IPS DF 19.7 (cell line): ENCODE data around the gene HERC2.
"Not testable (repeated sequence)": the region's sequence is repeated elsewhere in the genome, so short reads cannot be mapped to it uniquely, and the experiment has no call there.

Experiments
- DNase-seq: peaks from one replicate; pipeline ENCODE4 v3.0.0-alpha.2; 2013; ENCODE audit warnings: low read depth, low spot score

Gene HERC2

DNA sequence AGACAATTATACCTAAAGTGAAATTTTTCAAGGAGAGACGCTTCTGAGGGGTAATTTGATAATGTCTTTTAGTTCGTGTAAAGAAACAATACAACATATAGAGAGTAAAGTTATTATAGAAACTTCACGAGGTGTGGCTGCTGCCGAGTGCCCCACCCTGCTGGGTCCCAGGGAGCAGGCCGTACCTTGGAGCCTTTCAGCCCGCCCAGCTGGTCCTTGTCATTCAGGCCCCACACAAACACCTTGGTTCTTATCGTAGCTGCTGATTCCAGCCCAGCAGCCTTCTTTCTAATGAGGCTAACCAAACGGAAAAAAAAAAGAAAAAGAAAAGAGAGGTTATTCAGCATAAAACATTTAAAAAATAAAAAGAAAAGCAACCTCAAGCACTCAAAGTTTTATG is 139.8 kb downstream of the HERC2 start:
- no peak for DNase-seq

DNA sequence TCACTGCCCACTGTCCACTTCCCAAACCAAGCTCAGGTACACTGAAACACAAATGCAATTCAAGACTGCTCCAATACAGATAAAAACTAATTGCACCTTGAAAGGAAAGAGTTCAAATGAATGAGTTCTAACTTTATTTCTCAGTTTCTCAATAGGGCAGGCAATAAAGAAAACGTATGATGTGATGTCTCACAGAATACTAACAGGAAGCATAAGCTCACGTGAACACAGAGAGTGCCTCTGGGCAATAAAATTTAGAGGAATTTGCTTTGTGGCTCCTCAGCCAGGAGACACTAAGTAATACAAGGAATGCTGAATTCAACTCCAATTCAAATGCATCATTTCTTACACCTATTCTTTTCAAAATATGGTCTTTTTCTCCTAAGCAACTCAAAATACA is 140.6 kb downstream of the HERC2 start:
- DNase-seq = no peak

DNA sequence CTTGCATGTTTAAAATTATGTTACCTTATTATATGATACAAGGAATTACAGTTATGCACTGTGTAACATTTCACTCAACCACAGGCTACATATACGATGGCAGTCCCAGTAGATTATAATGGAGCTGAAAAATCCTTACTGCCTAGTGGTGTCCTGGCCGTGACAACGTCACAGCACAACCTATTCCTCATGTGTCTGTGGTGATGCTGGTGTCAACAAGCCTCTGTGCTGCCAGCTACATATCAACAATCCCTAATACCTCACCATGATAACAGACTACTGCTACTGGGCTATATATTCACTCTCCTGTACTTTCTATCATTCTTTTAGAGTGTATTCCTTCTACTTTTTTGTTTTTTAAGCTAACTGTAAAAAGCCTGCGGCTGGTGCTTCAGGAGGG is 142.7 kb downstream of the HERC2 start:
- no peak for DNase-seq

DNA sequence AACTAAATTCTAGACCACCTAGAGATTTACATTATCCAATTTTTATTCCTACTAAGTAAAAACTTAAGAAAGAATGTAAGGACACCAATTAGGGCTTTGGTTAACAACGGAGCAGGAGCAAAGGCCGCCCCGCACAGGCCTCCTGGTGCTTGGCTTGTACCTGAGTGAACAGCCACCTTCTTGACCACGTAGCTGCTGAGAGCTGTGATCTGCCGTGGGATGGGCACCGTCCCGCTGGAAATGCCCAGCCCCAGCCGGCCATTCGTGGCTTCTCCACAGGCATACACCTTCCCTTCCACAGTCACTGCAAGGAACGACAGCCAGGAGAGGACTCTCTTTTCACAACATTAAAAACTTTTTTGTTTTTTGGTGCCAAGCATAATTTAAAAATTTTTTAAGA is 143.3 kb downstream of the HERC2 start:
- DNase-seq = no peak

DNA sequence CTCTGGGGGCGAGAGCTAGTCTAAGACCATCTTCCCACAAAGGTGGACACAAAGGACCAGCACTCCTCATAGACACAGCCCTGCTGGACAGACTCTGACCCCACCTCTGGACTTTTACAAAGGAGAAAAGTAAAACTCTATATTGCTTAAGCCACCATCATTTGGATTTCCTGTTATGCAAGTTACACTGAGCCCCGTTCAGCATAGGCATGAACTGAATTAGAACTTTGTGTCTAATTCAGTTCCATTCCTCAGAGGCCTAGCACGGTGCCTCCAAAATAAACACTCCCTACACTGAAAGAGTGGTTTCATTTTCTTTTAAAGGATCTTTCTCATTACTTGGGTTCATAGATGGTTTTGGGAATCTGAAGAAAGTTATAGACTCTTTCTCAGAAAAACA is 143.7 kb downstream of the HERC2 start:
- no peak for DNase-seq

DNA sequence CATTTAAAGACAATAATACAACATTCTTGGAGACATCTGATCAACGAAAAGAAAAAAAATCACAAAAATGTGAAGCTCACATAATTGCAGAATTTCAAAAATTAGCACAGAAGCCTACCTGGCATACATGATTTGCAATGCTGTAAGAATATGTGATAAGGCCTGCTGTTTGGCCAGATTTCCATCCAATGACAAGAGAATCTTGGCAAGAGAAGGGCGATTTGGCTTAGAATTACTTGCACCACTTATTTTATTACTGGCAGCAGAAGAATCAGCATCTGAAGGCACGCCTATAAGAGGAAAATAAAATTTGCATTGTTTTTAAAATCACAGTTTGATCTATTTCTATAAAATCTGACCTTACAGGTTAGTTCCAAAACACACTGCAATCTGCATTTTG is 152.6 kb downstream of the HERC2 start:
- no peak for DNase-seq

DNA sequence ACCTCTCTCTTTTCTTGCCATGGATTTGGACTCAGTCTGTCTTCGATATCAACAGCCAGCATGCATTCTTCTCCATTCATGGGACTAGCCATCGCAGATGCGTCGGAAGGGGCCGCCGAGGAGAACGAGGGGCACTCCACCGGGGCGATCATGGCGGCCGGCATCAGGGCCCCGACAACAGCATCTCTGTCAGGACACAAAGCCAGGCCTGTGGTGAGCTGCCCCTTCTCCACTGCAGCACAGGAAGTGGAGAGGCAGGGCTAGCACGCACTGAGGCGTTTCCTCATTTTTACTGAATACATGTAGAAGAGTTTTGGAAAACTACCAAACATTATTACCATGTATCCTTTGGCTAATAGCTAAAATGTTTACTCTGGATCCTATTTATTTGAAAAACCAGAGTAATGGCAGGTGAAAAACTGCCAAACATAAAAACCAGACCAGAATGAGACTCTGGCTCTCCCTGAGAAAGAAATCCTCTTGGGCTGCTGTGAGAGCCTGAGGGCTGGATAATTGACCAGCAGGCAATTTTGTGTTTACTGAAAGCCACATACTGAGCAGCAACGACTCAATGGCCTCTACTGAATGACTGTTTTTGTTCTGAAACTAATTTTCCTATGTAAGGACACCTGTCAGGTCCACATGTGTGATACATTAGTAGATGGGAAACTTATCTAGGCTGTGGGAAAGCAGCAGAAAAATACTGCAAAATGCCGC is 153.4 kb downstream of the HERC2 start:
- DNase-seq = not testable (repeated sequence)

DNA sequence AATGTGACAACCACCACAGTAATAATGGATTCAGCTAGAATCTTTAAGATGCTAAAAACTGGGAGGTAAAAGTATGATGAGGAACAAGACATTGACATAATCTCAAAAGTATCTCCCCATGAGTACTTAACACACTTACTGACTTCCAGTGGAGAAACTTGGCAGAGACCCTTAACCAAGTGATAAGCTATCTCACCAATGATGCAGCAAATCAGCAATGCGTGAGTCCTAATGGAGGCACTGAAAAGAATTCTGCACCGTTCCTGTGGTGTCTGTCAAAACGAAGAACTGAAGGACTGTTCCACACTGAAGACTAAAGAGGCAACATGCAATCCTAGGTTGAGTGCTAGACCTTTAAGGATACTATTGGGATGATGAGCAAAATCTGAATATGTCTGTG is 154.9 kb downstream of the HERC2 start:
- no peak for DNase-seq

DNA sequence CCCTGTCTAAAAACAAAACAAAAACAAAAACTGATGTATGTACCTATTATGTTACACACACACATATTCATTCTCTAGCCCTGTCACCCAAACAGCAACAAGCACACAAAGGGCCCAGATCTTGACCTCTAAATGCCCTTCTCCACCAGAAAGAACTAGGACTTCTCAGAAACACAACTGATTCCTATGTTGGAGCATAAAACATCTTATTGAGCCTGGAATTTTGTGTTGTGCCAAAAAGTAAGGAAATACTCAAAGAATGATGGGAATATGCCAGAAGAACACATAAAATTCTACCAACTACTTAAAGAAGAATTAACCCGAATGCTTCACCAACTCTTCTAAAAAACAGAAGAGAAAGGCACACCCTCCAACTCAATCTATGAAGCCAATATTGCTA is 156.2 kb downstream of the HERC2 start:
- no peak for DNase-seq

DNA sequence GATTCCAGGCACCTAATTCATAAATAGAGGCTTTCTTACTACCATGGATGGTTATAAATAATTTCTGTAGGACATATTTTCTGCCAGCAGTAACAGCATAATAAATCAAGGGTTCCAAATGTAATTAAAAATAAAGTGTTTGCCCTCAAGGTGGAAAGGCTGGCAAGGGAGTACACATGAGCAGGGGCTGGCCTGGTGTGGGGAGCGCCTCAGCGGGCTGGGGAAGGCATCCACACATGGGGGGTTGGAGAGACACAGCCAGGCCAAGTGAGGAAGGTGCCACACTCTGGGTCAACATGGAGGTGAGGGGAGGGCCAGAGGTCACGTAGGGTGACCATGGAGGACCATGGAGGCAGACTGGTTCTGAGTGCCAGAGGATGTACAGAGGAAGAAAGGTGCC is 157.1 kb downstream of the HERC2 start:
- DNase-seq = no peak

DNA sequence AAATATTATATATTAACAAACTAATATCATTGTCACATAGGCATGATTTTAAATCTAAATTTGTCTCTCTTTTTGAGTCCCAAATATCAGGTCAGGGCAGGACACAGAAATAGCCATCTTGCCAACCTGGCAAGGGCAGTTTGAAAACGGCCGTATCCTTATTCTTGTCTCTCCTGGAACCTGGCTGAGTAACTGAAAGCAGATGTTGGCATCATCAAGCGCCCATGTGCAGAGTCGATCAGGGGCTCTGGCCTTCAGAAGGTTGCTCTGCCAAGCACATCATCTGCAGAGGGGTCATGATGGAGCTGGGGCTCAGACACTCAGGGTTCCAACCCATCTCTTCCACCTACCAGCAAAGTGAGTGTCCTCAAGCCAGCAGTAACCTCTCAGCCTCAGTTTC is 167.7 kb downstream of the HERC2 start:
- no peak for DNase-seq

DNA sequence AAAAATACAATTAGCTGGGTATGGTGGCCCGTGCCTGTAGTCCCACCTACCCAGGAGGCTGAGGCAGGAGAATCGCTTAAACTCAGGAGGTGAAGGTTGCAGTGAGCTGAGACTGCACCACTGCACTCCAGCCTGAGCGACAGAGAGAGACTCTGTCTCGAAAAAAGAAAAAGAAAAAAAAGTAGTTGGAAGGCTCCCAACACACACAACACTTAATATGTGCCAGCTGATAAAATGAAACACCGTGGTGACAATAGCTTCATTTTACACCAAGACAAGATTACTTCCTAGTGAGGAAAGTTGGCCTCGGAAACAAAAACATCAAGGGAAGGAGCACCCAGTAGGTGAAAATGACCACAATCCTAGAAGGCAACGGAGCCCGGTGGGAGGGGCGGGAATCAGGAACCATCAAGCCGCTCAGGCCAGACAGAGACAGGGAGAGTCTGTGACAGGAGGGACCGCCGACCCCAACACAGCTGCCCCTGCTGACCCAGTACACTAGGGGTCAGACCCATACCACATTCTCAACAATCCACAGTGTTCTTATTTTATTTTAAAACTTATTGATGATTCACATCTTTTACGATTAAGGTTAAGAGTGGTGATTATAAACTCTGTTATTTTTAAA is 168.4 kb downstream of the HERC2 start:
- DNase-seq = no peak

DNA sequence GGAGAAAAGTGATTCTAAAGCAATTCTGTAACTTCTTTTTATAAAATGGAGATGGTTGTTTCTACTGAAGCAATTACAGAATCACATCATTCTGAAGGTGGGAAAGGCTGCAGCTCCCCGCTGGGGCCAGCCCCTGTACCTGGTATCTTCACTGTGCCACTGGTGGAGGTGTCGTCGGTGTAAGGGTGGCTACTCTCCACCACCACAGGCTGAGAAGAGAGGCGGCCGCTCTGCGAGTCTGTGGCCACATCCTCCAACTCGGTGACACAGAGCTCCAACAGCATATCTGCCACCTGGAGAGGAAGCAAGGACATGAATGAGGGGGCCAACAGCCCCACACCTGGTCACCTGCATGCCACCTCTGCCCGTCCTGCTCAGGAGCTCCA is 169.4 kb downstream of the HERC2 start:
- not testable (repeated sequence) for DNase-seq

DNA sequence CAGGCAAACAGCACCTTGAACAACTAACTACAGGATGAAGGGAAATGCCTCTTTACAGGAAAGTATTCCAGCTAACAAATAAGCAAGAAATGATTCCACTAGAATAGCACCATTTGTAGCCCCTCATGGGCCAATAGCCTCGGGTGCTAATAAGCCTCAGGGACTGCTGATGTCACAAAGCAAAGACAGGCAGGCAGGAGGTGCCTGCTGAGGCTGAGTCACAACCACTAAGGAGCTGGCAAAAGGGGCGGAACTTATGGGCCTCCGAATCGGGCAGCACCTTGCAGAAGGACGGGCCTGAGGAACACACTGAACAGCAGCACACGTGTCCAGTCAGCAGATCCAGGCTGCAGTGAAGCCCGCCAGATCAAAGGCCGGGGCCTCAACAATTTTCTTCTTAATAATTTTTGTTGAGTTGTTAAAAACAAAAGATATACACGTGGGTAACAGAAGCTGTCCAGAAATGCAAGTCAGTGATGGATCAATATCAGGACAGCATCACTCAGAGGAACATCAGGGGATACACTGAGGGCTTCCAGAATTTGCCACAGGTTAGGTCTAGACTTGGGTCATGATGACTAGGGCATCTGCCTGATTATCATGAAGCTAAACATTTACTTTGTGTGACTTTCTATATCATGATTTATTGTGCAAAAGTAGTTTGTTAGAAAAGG is 170.0 kb downstream of the HERC2 start:
- DNase-seq = not testable (repeated sequence)

DNA sequence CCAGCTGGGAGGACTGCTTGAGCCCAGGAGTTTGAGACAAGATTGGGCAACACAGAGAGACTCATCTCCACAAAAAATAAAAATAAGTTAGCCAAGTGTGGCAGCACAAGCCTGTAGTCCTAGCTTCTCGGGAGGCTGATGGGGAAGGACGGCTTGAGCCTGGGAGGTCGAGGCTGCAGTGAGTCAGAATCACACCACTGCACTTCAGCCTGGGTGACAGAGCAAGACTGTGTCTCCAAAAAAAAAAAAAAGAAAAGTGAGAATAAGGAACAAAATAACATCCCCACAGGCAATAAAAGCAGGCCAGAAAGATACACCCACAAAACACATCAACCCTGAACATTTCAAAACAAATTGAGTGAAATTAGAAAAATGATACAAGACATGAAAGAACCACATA is 174.2 kb downstream of the HERC2 start:
- no peak for DNase-seq

DNA sequence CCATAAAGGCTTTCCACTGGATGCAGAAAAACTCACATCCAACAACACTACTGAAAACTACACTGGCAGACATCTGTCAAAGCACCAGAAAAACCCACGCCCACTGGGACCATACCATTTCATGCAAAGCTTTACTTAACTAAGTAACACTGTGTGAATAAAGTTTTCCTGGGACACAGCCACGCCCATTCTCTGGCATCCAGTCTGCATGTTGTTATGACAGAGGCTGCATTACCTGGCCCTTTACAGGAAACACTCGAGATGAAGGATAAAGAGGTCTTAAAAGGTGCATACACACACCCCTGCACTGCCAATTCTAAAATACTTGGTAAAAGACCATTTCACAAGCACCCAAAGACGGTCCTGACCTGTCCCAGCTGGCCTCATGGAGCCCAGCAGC is 176.6 kb downstream of the HERC2 start:
- not testable (repeated sequence) for DNase-seq

DNA sequence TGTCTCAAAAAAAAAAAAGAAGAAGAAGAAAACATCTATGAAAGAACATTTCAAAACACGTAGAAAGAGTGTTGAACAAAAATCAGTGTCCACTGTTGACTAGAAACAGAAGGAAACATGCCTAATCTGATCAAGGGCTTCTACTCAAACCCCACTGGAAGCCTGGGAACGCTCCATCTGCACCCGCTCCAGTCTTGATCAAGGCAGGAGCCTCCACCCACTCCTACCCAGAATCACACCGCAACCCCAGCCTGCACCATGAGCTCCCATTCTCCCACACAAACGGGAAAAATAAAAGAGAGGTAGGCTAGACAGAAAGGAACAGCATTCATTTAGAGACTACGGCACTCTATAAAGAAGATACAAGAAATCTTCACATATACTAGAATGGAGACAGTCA is 181.9 kb downstream of the HERC2 start:
- DNase-seq = no peak

DNA sequence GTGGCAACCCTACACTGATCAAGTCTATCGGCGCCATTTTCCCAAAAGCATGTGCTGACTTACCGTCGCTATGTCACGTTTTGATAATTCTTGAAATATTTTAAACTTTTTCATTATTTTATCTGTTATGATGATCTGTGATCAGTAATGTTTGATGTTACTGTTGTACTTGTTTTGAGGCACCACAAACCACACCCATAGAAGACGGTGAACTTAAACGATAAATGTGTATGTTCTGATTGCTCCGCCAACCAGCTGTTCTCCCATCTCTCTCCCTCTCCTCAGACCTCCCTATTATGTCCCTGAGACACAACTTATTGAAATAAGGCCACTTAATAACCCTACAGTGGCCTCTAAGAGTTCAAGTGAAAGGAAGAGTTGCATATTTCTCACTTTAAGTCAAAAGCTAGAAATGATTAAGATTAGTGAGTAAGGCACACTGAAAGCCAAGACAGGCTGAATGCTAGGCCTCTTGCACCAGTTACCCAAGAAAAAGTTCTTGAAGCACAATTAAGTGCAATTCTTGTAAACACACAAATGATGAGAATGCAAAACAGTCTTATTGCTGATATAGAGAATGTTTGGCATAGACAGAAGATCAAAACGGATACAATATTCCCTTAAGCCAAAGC is 184.5 kb downstream of the HERC2 start:
- not testable (repeated sequence) for DNase-seq

DNA sequence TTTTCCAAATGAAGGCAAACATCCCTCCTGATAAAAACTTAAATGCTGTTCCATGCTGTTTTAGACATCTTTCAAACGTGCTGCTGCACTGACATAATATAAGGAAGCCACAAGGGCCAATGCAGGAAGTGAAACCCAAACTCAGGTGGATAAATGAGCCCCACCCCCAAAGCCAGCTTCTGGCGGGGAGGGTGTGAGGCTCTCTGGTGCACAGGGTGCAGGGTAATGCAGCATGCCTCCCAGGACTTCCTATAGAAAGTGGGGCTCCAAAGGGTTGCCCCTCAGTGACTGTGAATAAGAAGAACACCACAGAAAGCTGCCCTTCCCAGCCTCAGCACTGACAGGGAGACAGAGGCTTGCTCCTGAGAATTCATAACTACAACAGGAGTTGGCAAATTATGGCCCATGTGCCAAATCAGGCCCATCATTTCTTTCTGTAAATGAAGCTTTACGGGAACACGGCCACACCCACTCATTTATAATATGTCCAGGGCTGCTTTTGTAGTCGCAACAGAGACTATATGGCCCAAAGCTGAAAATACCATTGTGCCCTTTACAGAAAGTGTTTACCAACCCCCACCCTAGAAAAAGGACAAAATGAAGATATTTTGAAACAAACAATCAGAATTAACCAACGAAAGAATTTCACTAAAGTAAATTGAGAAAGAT is 185.6 kb downstream of the HERC2 start:
- DNase-seq = not testable (repeated sequence)

DNA sequence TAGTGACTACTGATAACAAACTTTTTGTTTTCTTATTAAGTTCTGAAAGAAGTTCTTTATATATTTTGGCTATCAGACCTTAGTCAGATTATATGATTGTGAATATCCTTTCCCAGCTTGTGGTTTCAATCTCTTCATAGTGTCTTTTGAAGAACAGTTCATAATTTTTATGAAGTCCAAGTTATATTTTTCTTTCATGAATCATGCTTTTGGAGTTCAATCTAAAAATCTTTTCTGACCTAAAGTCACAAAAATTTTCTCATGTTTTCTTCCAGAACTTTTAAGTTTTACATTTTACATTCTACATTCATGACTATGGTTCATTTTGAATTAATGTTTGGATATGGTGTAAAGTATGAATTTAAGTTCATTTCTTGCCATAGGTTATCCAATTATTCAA is 188.7 kb downstream of the HERC2 start:
- DNase-seq = no peak

DNA sequence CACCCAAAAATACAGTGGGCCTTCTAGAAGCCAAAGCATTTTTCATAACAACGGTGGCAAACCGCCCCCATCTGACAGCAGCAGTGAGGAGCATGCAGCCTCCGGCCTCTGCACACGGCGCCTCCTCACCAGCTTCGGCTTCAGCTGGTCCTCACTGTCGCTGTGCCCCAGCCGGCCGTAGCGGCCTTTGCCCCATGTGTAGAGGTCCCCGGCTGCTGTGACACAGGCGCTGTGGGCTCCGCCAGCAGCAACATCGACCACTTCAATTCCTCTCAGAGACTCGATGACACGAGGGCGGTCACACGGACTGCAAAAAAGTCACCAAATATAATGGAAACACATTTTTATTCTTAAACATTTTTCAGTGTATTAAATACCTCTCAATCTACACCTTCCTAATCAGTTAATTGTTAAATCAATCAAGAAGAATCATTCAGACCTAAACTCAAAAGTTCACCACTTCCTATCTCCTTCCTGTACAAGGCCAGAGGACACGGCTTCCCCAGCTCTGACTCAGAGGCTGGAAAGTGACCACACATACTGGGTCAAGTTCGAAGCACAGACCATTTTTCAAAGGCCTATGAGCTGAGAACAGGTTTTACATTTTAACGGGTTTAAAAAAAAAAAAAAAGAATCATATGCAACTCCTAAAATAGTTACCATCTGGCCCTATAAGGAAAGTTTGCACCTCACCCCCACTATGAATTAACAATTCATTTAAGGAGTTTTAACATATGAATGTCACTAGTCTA is 189.3 kb downstream of the HERC2 start:
- no peak for DNase-seq
